Fibroblast of skin of abdomen (primary cell): ENCODE data around the gene FBXW2. TPM values are rescaled to one million over a fixed set of nuclear protein-coding genes. Genes with fewer than 3 reads are reported as not detected.
"Not testable (repeated sequence)": the region's sequence is repeated elsewhere in the genome, so short reads cannot be mapped to it uniquely, and the experiment has no call there.

Source experiments
- DNase-seq: peaks from one replicate; pipeline ENCODE4 v3.0.0-alpha.2; 2013
- polyA plus RNA-seq, 2 experiments: library from polyadenylated mRNA; unstranded; fragments of 120-200 nt; gene quantifications; one replicate each; pipeline ENCODE4 v1.2.1, GENCODE V29; 2013; ENCODE audit not compliant: insufficient read length in 2 of 2

The FBXW2 gene
- 43.2 TPM for polyA plus RNA-seq (2013, experiment 1 of 2; ENCODE audit: insufficient read length)
- polyA plus RNA-seq (2013, experiment 2 of 2; ENCODE audit: insufficient read length), result 42.8 TPM

GRCh38 chr9:120792898-120793765 is at the start of gene FBXW2:
Gene FBXW2 (minus strand): TSS chr9:120793416. CDS start chr9:120788258, 5,158 bp downstream.
- peak; percentile 89 for DNase-seq

GRCh38 chr9:120841930-120842684 is 48.9 kb upstream of the FBXW2 start:
- no peak for DNase-seq

- DNase-seq, result peak; percentile 24
These were observed 45.9 kb upstream of the FBXW2 start for GRCh38 chr9:120839146-120839545.

- DNase-seq, result no peak
These were observed 44.7 kb upstream of the FBXW2 start for GRCh38 chr9:120837921-120838320.

GRCh38 chr9:120833325-120833724 is 40.1 kb upstream of the FBXW2 start:
- no peak for DNase-seq

GRCh38 chr9:120832807-120833206 is 39.6 kb upstream of the FBXW2 start:
- no peak for DNase-seq

GRCh38 chr9:120830865-120831264 is 37.6 kb upstream of the FBXW2 start:
- DNase-seq, result no peak

GRCh38 chr9:120830151-120830550 is 36.9 kb upstream of the FBXW2 start:
- DNase-seq, result no peak

- no peak for DNase-seq
These were observed 36.4 kb upstream of the FBXW2 start for GRCh38 chr9:120829650-120830049.

GRCh38 chr9:120820095-120820494 is 26.9 kb upstream of the FBXW2 start:
- DNase-seq, result no peak

- no peak for DNase-seq
These were observed 25.4 kb upstream of the FBXW2 start for GRCh38 chr9:120818595-120818994.

GRCh38 chr9:120815075-120815474 is 21.9 kb upstream of the FBXW2 start:
- no peak for DNase-seq

GRCh38 chr9:120808931-120809330 is 15.7 kb upstream of the FBXW2 start:
- no peak for DNase-seq

- no peak for DNase-seq
These were observed 14.6 kb upstream of the FBXW2 start for GRCh38 chr9:120807607-120808379.

GRCh38 chr9:120804784-120805363 is 11.7 kb upstream of the FBXW2 start:
- DNase-seq, result not testable (repeated sequence)

- DNase-seq, result no peak
These were observed 8.2 kb upstream of the FBXW2 start for GRCh38 chr9:120801441-120801840.

- no peak for DNase-seq
These were observed 2.1 kb downstream of the FBXW2 start for GRCh38 chr9:120791161-120791560.

- no peak for DNase-seq
These were observed 5.3 kb downstream of the FBXW2 start for GRCh38 chr9:120787933-120788332.

- peak; percentile 45 for DNase-seq
These were observed 9.6 kb downstream of the FBXW2 start for GRCh38 chr9:120783602-120784047.

- DNase-seq, result no peak
These were observed 12.0 kb downstream of the FBXW2 start for GRCh38 chr9:120781236-120781635.

- no peak for DNase-seq
These were observed 12.8 kb downstream of the FBXW2 start for GRCh38 chr9:120780367-120780766.

GRCh38 chr9:120779227-120779626 is 14.0 kb downstream of the FBXW2 start:
- DNase-seq, result no peak
